HepG2 (cell line): ENCODE results near the gene WSB1. TPM values are rescaled to one million over a fixed set of nuclear protein-coding genes. Genes with fewer than 3 reads are reported as not detected.

Experiments
- CBX5 ChIP-seq: sonication (generic); formaldehyde crosslinking; IDR thresholded peaks from 2 replicates; pipeline ENCODE4 v1.4.0; 2020; ENCODE audit warnings: missing genetic modification reagents, borderline replicate concordance
- GABPA ChIP-seq, 2 experiments: IDR thresholded peaks; 2 replicates each; pipeline ENCODE4 v1.6.1; 2011 to 2016; ENCODE audit warnings: low read depth in 2 of 2, low read length in 1 of 2, missing biosample characterization in 1 of 2, missing genetic modification characterization in 1 of 2
- HDAC1 ChIP-seq: sonication (generic); formaldehyde crosslinking; IDR thresholded peaks from 2 replicates; pipeline ENCODE4 v1.5.1; 2020; ENCODE audit warnings: mild to moderate bottlenecking, missing genetic modification reagents
- HDAC2 ChIP-seq: sonication (generic); formaldehyde crosslinking; IDR thresholded peaks from 2 replicates; pipeline ENCODE4 v1.4.0; 2020; ENCODE audit warnings: missing genetic modification reagents
- MED1 ChIP-seq: sonication (generic); formaldehyde crosslinking; IDR thresholded peaks from 2 replicates; pipeline ENCODE4 v1.4.0; 2020; ENCODE audit warnings: missing genetic modification reagents
- MEIS2 ChIP-seq: sonication (generic); formaldehyde crosslinking; IDR thresholded peaks from 2 replicates; pipeline ENCODE4 v1.9.0; 2021; ENCODE audit warnings: mild to moderate bottlenecking, missing genetic modification reagents
- RBM39 ChIP-seq: fragments of 200-400 bp; formaldehyde crosslinking; IDR thresholded peaks from one replicate; pipeline ENCODE4 v1.6.1; 2018; ENCODE audit warnings: antibody characterized with exemption, mild to moderate bottlenecking, low read depth, low read length; ENCODE audit not compliant: poor library complexity, severe bottlenecking
- RFXAP ChIP-seq: sonication (generic); formaldehyde crosslinking; IDR thresholded peaks from 2 replicates; pipeline ENCODE4 v1.4.0; 2020; ENCODE audit warnings: missing genetic modification reagents, borderline replicate concordance
- SALL2 ChIP-seq: sonication (generic); formaldehyde crosslinking; IDR thresholded peaks from 2 replicates; pipeline ENCODE4 v1.8.1; 2023; ENCODE audit warnings: mild to moderate bottlenecking, missing genetic modification reagents, inconsistent platforms
- SAP130 ChIP-seq: IDR thresholded peaks from 2 replicates; pipeline ENCODE4 v1.6.1; 2016; ENCODE audit warnings: low read depth
- SIX1 ChIP-seq: sonication (generic); formaldehyde crosslinking; IDR thresholded peaks from 2 replicates; pipeline ENCODE4 v1.4.0; 2020; ENCODE audit warnings: missing genetic modification reagents, borderline replicate concordance
- SMARCC2 ChIP-seq: fragments of 450-650 bp; IDR thresholded peaks from 2 replicates; pipeline ENCODE4 v1.6.1; 2017; ENCODE audit warnings: antibody characterized with exemption, mild to moderate bottlenecking
- SOX5 ChIP-seq: IDR thresholded peaks from 2 replicates; pipeline ENCODE4 v1.6.1; 2016; ENCODE audit warnings: borderline replicate concordance
- STAG1 ChIP-seq: sonication (generic); formaldehyde crosslinking; IDR thresholded peaks from 2 replicates; pipeline ENCODE4 v1.4.0; 2020; ENCODE audit warnings: missing genetic modification reagents
- TGIF2 ChIP-seq: IDR thresholded peaks from 2 replicates; pipeline ENCODE4 v1.6.1; 2016; ENCODE audit warnings: control low read depth, missing compliant biosample characterization
- ZBTB7A ChIP-seq: sonication (generic); formaldehyde crosslinking; IDR thresholded peaks from 2 replicates; pipeline ENCODE4 v1.8.0; 2022; ENCODE audit warnings: mild to moderate bottlenecking, missing genetic modification reagents
- ZKSCAN1 ChIP-seq: fragments of 150-350 bp; IDR thresholded peaks from 2 replicates; pipeline ENCODE4 v1.6.1; 2014; ENCODE audit warnings: low read length
- ZMYM3 ChIP-seq: sonication (generic); formaldehyde crosslinking; IDR thresholded peaks from 2 replicates; pipeline ENCODE4 v1.5.1; 2020; ENCODE audit warnings: mild to moderate bottlenecking, missing genetic modification reagents
- ZNF788 ChIP-seq: sonication (generic); formaldehyde crosslinking; IDR thresholded peaks from 2 replicates; pipeline ENCODE4 v1.5.0; 2020; ENCODE audit warnings: mild to moderate bottlenecking, missing genetic modification reagents, borderline replicate concordance
- polyA plus RNA-seq, 8 experiments: library from polyadenylated mRNA; depleted of rRNA in 3 of 8; stranded (reverse) in 7 of 8; unstranded in 1 of 8; fragments of >200 nt; fragmentation: Illumina TruSeq in 4 of 8; extraction: Trizol in 4 of 8; gene quantifications; 2 replicates each; pipeline versions ENCODE4 v1.2.1 to v1.2.3, GENCODE V29; 2011 to 2016; ENCODE audit warnings: low read depth in 4 of 8, missing spikeins in 1 of 8, mixed read lengths in 1 of 8; ENCODE audit not compliant: insufficient read depth in 1 of 8
- total RNA-seq, 5 experiments: library from RNA; depleted of rRNA; stranded (reverse); fragments of >200 nt; fragmentation: Illumina TruSeq; extraction: Trizol; gene quantifications; 2 replicates each; pipeline ENCODE4 v1.2.3, GENCODE V29; 2016; ENCODE audit warnings: low read depth in 1 of 5
- TF ChIP-seq, protein P1 (sequence below): sonication (generic); formaldehyde crosslinking; IDR thresholded peaks from 2 replicates; pipeline ENCODE4 v1.5.0; 2020; ENCODE audit warnings: mild to moderate bottlenecking, low read depth, missing genetic modification reagents, borderline replicate concordance
- TF ChIP-seq, protein P2 (sequence below): sonication (generic); formaldehyde crosslinking; IDR thresholded peaks from 2 replicates; pipeline ENCODE4 v1.9.0; 2022; ENCODE audit warnings: missing genetic modification reagents, mild to moderate bottlenecking, borderline replicate concordance
- TF ChIP-seq, protein P3 (sequence below): IDR thresholded peaks from 2 replicates; pipeline ENCODE4 v1.6.1; 2018; ENCODE audit warnings: missing genetic modification reagents
- TF ChIP-seq, protein P4 (sequence below): sonication (generic); formaldehyde crosslinking; IDR thresholded peaks from 2 replicates; pipeline ENCODE4 v1.4.0; 2020; ENCODE audit warnings: missing genetic modification reagents, low read depth, mild to moderate bottlenecking, borderline replicate concordance
- TF ChIP-seq, protein P5 (sequence below): sonication (generic); formaldehyde crosslinking; IDR thresholded peaks from 2 replicates; pipeline ENCODE4 v1.4.0; 2020; ENCODE audit warnings: missing genetic modification reagents, borderline replicate concordance

WSB1 gene
- total and polyA plus RNA-seq, 2 of the 13 experiments (the other 11 are each of a cell fraction or from before 2014, with no cell fraction given): 81.3 to 294 TPM

DNA sequence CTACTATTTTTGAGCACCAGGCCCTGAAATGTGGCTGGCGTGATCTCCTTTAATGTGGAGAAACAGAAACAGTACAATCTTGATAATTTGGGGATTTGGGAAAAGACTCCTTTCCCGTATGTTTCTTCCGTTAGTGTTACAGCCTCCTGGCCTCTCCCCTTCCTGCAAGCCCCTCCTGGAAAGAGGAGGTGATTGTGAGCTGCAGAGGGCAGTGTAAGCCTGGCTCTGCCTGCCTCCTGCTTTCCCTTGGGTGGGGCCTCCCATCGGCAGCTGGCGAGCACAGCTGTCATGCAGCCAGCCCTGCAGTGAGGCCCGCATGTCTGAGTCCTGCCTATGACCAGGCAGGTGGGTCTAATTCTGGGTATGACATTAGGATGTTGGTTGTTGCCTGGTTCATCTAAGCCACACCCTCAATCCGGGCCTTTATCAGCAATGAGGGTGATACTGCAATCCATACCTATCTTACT, 48.7 kb upstream of the WSB1 start (continued):
- TF ChIP-seq CBX5 (CRISPR knock-in tag) (peak; percentile 81; the same call in 1 of the 2 replicates), ZBTB7A (CRISPR knock-in tag) (peak; percentile 62; the same call in 1 of the 2 replicates), ZNF788 (CRISPR knock-in tag) (no peak), RBM39 (no peak), ZKSCAN1 (peak; percentile 51; the same call in 1 of the 2 replicates), SMARCC2 (no peak), RFXAP (CRISPR knock-in tag) (peak; percentile 62; the same call in 1 of the 2 replicates), SIX1 (CRISPR knock-in tag) (0 out of 2 replicates have a peak, but pooled peaks have one; percentile 13), HDAC2 (CRISPR knock-in tag) (peak; percentile 60; the same call in 1 of the 2 replicates), HDAC1 (CRISPR knock-in tag) (peak; percentile 33; the same call in 1 of the 2 replicates), MEIS2 (peak; percentile 46; the same call in 1 of the 2 replicates), STAG1 (peak; percentile 98), SALL2 (CRISPR knock-in tag) (no peak; the same call in 1 of the 2 replicates), ZMYM3 (CRISPR knock-in tag) (0 out of 2 replicates have a peak, but pooled peaks have one; percentile 32), SAP130 (CRISPR knock-in tag) (peak; percentile 86), SOX5 (CRISPR knock-in tag) (0 out of 2 replicates have a peak, but pooled peaks have one; percentile 29), TGIF2 (CRISPR knock-in tag) (peak; percentile 86; the same call in 1 of the 2 replicates), GABPA (IDR thresholded peaks at IDR 0.05; ENCODE audit: low read depth, low read length) (no peak), GABPA (CRISPR knock-in tag; IDR thresholded peaks at IDR 0.05; ENCODE audit: low read depth) (peak; percentile 36; the same call in 1 of the 2 replicates), MED1 (CRISPR knock-in tag) (peak; percentile 51; the same call in 1 of the 2 replicates)
- TF ChIP-seq, protein P1, sequence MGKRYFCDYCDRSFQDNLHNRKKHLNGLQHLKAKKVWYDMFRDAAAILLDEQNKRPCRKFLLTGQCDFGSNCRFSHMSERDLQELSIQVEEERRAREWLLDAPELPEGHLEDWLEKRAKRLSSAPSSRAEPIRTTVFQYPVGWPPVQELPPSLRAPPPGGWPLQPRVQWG (CRISPR knock-in tag): no peak
- TF ChIP-seq, protein P2, sequence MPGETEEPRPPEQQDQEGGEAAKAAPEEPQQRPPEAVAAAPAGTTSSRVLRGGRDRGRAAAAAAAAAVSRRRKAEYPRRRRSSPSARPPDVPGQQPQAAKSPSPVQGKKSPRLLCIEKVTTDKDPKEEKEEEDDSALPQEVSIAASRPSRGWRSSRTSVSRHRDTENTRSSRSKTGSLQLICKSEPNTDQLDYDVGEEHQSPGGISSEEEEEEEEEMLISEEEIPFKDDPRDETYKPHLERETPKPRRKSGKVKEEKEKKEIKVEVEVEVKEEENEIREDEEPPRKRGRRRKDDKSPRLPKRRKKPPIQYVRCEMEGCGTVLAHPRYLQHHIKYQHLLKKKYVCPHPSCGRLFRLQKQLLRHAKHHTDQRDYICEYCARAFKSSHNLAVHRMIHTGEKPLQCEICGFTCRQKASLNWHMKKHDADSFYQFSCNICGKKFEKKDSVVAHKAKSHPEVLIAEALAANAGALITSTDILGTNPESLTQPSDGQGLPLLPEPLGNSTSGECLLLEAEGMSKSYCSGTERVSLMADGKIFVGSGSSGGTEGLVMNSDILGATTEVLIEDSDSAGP: peak; percentile 47; the same call in 1 of the 2 replicates
- TF ChIP-seq, protein P3, sequence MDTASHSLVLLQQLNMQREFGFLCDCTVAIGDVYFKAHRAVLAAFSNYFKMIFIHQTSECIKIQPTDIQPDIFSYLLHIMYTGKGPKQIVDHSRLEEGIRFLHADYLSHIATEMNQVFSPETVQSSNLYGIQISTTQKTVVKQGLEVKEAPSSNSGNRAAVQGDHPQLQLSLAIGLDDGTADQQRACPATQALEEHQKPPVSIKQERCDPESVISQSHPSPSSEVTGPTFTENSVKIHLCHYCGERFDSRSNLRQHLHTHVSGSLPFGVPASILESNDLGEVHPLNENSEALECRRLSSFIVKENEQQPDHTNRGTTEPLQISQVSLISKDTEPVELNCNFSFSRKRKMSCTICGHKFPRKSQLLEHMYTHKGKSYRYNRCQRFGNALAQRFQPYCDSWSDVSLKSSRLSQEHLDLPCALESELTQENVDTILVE: peak; percentile 81
- TF ChIP-seq, protein P4, sequence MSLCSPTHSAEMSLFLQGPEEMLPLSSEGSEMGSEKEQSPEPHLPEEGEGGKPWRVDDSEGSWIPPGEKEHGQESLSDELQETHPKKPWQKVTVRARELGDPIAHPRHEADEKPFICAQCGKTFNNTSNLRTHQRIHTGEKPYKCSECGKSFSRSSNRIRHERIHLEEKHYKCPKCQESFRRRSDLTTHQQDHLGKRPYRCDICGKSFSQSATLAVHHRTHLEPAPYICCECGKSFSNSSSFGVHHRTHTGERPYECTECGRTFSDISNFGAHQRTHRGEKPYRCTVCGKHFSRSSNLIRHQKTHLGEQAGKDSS (CRISPR knock-in tag): peak; percentile 87; the same call in 1 of the 2 replicates
- TF ChIP-seq, protein P5, sequence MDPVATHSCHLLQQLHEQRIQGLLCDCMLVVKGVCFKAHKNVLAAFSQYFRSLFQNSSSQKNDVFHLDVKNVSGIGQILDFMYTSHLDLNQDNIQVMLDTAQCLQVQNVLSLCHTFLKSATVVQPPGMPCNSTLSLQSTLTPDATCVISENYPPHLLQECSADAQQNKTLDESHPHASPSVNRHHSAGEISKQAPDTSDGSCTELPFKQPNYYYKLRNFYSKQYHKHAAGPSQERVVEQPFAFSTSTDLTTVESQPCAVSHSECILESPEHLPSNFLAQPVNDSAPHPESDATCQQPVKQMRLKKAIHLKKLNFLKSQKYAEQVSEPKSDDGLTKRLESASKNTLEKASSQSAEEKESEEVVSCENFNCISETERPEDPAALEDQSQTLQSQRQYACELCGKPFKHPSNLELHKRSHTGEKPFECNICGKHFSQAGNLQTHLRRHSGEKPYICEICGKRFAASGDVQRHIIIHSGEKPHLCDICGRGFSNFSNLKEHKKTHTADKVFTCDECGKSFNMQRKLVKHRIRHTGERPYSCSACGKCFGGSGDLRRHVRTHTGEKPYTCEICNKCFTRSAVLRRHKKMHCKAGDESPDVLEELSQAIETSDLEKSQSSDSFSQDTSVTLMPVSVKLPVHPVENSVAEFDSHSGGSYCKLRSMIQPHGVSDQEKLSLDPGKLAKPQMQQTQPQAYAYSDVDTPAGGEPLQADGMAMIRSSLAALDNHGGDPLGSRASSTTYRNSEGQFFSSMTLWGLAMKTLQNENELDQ (CRISPR knock-in tag): no peak
